GM19455 (cell line): Measurements from ENCODE around the gene CD19.
"Not testable (repeated sequence)": the region's sequence is repeated elsewhere in the genome, so short reads cannot be mapped to it uniquely, and the experiment has no call there.

Experiments
- ATAC-seq: cut with Tn5 transposase; IDR thresholded peaks from one replicate; pipeline ENCODE4 v1.9.1; 2021; ENCODE audit not compliant: unreplicated experiment

CD19 gene

DNA sequence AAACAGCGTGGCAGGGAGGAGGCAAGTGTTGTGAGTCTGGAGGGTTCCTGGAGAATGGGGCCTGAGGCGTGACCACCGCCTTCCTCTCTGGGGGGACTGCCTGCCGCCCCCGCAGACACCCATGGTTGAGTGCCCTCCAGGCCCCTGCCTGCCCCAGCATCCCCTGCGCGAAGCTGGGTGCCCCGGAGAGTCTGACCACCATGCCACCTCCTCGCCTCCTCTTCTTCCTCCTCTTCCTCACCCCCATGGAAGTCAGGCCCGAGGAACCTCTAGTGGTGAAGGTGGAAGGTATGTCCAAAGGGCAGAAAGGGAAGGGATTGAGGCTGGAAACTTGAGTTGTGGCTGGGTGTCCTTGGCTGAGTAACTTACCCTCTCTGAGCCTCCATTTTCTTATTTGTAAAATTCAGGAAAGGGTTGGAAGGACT is at the start of gene CD19:
Gene CD19, plus strand, starts transcription at position 171 of the 425 bp plus-strand sequence. Its CDS starts 30 bp downstream, at position 201.
- no peak for ATAC-seq

DNA sequence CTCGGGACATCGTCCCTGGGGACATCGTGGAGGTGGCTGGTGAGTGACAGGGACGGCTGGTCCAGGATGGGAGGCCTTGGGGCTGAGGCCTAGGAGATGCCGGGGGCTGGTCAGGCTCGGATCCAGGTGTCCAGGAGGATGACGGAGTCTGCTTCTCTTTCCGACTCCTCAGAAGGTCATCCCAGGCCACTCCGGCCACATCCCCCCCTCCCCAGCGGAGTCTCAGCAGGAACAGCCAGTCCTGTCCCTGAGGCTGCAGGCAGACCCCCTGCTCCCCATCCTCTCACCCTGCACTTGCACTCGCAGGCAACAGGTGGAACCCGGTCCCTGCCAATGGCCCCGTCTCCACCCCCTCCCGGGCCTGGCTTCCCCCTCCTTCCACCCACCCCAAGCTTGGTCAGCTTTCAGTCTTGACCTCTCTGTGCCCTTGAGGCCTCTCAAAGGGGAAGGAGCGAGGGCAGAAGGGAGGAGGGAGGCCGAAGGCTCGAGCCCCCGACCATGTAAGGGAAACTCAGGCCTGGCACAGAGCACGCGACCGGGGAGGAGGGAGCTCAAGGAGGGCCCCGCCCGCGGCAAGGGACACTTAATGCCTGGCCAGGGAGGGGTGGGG is 49.1 kb upstream of the CD19 start:
- no peak for ATAC-seq

DNA sequence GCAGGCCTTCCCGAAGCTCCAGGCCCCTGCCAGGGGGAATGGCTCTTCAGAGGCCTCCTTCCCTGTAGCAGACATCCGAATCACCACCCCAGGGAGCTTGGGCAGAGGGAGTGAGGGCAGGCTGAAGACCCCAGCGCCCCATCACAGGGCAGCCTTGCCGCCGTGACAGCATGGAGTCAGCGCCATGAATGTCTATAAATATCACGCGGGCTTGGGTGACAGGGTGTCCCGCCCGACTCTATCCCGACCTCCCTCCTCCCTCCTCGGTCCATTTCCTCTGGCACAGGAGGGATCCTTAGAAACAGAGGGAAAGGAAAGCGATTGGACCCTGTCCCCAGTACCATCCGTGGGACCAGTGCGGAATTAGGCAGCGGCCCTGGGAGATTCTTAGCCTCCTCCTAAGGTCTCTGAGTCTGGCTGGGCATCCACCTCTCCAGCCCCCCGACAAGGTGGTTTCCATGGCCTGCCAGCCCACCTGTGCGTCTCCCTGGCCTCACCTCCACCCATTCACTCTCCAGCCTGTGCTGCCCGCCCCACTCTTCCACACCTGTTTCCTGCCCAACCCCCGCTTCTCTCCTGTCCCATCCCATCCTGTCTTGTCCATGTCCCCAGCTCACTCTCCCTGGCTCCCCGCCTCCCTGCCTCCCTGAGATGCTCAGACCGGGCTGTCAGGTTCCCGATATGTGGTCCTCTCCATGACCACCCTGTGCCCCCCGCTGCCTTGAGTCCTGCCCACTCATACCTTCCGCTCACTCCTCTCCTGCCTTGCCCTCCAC is 48.4 kb upstream of the CD19 start:
- no peak for ATAC-seq

DNA sequence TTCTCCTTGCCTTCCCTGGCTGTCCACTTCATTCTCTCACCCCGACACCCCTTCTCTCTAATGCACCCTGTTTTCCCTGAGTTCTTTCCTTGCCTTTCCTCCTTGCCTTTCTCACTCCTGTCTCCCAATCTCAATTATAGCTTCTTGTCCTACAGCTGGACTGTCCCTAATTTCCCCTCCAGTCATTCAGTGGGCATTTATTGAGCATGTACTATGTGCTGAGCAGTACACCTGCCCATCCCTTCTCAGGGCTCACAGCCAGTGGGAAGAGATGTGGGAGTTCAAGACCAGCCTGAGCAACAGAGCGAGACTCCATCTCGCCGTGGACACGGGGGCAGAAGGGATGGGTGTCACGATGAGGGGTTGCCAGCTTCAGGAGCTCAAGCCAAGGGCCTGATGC is 47.7 kb upstream of the CD19 start:
- ATAC-seq = no peak

DNA sequence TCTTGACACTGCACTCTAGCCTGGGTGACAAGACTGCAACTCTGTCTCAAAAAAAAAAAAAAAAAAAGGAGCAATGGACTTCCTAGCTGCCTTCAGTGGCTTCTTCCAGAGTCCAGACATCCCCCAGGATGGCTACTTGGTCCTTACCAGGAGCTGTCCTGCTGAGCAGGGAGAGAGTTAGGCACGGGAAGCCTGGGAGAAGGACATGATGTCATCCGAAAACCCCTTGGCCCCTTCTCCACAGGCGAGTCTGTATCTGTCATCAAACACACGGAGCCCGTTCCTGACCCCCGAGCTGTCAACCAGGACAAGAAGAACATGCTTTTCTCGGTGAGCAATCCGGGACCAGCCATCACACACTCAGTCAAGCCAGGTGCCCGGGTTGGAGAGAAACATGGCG is 44.8 kb upstream of the CD19 start:
- no peak for ATAC-seq

DNA sequence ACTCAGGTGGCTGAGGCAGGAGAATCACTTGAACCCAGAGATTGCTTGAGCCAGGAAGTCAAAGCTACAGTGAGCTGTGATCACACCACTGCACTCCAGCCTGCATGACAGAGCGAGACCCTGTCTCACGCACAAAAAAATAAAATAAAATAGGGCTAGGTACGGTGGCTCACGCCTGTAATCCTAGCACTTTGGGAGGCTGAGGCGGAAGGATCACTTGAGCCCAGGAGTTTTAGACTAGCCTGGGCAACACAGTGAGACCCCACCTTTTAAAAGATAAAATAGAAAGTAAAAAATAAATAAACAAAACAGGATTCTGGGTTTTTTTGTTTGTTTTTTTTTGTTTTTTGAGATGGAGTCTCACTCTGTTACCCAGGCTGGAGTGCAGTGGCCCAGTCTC is 41.4 kb upstream of the CD19 start:
- ATAC-seq = not testable (repeated sequence)

DNA sequence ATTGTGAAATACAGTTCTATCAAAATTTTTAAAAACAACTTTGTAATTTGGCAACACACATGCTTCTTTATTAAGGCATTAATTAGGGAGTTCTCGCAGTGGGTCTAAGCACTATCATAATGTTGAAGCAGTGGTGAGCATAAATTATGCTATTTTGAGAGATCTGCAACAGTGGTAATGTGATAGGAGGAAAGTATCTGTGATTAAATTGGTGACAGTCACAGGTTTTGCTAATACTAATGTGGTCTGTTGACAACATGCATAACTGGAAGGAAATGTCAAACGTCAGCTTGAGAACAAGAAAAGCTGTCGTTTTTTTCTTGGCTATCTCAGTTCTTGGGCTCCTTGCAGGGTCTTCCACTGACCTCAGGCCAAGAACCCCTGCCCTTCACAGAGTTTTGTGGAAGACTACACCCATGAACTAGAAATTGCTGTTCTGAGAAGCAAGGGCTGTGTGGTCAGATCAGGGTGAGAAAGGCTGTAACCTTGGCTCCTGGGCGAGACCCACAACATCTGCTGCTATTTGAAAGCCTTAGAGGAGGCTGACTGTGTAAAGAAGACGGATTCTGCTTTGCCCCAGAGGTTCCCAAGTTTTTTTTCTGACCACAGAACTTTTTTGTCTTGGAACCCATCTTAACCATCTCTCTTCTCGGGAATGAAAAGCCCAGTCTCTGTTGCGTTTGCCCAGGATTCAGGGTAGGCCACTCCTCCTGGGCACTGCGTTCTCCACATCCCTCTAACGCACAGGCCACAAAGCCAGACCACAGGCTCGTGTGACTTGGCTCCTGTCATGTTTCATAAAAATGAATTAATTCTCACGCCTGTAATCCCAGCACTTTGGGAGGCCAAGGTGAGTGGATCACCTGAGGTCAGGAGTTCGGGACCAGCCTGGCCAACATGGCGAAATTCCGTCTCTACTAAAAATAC is 39.5 kb upstream of the CD19 start:
- no peak for ATAC-seq

DNA sequence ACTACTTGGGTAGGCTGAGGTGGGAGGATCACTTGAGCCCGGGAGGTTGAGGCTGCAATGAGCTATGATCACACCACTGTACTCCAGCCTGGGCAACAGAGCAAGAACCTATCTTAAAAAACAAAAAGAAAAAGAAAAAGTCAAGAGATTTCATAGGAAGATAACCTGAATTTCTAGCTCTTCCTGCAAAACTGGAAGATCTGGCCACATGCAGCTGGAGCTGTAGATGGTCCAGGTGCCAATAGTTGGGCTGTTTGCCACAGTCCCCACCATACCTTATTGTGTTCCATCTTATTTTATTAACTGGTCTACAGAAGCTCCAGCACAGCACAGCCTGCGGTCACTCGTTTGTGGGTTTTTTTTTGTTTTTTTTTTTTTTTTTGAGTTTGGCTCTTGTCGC is 38.5 kb upstream of the CD19 start:
- no peak for ATAC-seq

DNA sequence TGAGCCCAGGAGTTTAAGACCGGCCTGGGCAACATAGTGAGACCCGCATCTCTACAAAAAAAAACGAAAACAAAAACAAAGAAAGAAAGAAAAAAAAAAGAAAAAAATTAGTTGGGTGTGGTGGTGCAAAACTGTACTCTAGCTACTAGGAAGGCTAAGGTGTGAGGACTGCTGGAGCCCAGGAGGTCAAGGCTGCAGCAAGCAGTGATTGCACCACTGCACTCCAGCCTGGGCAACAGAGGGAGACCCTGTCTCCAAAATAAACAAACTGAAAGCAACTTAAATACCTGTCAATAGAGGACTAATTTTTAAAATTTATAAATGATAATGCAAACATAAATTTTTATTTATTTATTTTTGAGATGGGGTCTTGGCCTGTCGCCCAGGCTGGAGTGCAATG is 36.2 kb upstream of the CD19 start:
- ATAC-seq = no peak

DNA sequence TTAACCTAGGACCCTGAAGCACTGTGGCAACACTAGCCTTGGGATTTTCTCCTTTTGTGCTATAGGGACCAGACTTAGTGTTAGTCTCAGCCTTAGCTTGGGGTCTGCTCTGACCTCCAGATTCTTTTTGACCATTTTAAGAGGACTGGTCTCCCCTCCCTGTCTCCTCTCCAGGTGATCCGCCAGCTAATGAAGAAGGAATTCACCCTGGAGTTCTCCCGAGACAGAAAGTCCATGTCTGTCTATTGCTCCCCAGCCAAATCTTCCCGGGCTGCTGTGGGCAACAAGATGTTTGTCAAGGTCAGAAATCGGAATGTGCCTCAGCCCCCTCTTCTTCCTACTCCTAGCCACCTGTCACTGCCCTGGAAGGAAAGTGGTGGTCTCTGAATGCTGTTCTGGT is 33.9 kb upstream of the CD19 start:
- ATAC-seq = no peak

DNA sequence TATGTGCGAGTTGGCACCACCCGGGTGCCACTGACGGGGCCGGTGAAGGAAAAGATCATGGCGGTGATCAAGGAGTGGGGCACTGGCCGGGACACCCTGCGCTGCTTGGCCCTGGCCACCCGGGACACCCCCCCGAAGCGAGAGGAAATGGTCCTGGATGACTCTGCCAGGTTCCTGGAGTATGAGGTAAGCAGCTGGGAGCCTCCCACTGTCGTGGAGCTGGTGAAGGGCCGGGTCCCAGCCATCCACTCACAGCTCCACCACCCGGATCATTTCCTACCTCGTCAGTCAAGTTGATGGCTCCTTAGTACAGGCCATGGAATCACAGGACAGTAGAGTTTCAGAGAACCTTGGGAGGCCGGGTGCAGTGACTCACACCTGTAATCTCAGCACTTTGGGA is 33.5 kb upstream of the CD19 start:
- ATAC-seq = no peak

DNA sequence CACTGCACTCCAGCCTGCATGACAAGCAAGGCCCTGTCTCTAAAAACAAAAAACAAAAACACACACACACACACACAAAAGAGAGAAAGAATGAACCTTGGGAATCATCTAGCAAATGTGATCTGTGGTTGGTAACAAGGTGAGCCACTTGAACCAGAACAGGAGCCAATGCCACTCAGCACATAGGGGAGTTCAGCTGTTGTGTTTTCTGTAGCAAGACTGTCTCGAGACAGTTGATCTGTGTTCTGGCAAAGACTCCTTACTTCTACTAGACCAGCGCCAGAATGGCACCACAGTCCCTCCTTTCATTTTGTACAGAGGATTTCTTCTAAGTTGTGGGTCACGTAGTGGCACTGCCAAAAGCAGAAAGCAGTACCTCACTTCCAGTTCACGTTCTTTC is 32.8 kb upstream of the CD19 start:
- no peak for ATAC-seq

DNA sequence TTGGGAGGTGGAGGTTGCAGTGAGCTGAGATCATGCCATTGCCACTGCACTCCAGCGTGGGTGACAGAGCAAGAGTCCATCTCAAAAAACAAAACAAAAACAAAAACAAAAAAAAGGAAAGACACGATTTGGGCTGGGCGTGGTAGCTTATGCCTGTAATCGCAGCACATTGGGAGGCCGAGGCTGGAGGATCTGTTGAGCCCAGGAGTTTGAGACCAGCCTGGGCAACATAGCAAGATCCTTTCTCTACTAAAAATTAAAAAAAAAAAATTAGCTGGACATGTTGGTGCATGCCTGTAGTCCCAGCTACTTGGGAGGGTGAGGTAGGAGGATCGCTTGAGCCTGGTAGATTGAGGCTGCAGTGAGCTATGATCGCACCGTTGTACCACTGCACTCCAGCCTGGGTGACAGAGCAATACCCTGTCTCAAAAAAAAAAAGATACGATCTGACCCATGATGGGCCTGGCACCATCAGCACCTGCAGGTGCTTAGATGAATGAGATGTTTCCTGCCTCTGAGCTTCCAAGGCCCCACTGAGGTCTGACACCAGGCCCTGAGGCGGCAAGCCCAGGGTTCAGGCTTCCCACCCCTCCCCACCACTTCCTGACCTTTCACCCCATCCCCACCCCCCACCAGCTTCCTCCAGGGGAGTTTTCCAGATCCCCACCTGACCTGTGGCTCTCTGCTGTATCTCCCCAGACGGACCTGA is 31.7 kb upstream of the CD19 start:
- ATAC-seq = no peak

DNA sequence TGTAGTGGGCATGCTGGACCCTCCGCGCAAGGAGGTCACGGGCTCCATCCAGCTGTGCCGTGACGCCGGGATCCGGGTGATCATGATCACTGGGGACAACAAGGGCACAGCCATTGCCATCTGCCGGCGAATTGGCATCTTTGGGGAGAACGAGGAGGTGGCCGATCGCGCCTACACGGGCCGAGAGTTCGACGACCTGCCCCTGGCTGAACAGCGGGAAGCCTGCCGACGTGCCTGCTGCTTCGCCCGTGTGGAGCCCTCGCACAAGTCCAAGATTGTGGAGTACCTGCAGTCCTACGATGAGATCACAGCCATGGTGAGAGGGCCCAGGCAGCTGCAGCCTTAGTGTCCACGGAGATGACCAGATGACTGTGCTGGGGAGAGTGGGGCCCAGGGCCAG is 31.2 kb upstream of the CD19 start:
- ATAC-seq = no peak

DNA sequence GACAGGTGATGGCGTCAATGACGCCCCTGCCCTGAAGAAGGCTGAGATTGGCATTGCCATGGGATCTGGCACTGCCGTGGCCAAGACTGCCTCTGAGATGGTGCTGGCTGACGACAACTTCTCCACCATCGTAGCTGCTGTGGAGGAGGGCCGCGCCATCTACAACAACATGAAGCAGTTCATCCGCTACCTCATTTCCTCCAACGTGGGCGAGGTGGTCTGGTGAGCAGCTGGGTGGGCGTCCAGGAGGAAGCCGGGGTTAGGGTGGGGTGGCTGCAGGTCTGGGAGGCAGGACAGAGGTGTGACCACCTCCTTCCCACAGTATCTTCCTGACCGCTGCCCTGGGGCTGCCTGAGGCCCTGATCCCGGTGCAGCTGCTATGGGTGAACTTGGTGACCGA is 29.9 kb upstream of the CD19 start:
- no peak for ATAC-seq

DNA sequence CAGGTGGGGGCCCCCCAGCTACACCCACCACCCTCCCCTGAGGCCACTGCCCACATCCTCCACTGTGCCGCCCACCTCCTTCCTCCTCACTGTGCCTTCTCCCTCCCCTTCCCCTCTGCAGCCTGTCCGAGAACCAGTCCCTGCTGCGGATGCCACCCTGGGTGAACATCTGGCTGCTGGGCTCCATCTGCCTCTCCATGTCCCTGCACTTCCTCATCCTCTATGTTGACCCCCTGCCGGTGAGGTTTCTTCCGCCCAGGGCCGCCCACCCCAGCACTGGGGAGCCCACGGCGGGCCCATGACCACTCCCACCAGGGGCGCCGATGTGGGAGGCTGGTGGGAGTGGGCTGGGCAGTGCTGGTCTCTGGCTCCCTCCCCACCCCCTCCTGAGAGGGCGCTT is 28.9 kb upstream of the CD19 start:
- no peak for ATAC-seq

DNA sequence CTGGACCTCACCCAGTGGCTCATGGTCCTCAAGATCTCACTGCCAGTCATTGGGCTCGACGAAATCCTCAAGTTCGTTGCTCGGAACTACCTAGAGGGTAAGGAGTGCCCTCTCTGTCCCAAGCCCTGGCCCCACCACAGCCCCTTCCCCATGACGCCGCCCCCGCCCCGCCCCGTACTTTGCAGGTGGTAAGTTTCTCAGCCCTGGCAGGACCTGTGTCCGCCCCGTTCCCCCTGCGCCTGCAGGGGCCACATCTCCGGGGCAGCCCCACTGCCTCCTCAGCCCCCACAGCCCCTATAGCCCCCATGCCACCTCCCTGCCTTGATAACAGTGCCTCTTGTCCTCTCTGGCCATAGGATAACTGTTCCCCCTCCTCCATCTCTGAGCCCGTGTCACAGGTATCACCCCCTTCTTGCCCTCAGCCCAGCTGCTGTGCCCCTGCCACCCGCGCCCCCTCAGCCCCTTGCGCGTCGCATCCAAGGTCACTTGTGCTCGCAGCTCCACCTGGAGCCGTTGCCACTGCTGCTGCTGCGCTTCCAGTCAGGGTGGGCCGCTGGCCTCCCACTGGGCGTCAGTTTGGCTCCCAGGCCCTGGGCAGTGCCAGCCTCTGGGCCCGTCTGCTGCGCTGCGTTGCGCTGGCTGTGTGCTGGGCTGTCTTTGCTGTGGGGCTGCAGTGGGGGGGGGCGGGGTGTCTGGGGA is 28.3 kb upstream of the CD19 start:
- ATAC-seq = no peak

DNA sequence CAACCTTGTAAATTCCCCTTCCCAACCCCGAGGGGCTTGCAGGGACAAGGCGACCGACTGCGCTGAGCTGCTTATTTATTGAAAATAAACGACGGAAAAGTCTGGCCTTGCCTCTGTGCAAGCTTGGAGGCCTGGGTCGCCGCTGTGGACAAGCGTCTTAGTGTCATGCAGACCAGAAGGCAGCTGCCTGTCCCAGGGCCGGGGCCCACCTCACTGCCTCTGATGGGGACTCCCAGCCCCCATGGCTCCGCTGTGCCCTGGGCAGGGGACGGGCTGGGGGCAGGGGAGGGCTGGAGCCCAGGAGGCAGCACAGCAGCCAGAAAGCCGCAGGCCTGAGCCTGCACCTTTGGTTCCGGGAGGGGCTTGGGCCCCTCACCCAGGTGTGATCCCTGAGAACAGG is 27.4 kb upstream of the CD19 start:
- ATAC-seq = no peak

DNA sequence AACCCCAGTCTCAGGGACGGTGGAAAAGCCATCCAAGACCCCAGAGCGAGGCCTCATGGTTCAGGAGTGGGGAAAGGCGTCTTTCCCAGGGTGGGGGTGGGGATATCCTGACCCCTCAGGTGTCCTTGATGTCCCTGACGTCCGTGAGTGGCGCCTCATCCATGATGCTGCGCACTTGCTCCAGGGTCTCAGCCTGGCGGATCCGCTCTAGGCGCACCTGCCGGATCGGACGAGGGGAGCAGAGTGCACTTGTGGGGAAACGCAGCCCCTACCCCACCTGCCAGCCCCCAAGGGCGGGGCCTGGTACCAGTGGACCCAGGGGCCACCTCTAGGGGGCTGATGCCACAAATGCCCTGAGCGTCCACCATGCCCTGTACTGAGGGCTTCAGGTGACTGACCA is 26.9 kb upstream of the CD19 start:
- ATAC-seq = no peak

DNA sequence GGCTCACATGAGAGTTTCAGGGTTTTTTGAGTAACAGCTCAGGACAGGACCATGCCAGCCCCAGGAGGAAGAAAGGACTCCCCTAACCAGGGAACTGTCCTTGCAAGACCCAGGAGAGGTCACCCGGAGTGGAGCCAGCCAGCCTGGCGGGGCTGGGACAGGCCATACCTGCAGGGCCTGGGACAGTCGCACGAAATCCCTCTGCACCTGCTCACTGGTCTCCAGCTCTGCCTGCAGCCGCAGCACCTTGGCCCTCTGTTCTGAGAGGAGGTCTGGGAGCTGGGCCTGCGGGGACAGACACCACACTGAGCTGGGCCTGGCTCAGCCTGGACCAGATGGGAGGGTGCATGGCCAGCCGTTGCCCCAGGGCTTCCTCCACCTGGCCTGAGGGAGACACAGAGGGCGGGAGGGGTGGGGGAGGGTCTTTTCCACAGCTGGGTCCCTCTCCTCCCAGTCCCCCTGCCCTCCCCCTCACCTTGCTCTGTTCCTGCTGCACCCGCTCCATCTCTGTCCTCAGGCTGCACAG is 26.5 kb upstream of the CD19 start:
- no peak for ATAC-seq
